Neutrophil (primary cell): Measurements from ENCODE around the gene LDAH.

Experiments used
- H3K27ac ChIP-seq: fragments of 200-600 bp; sonication (generic); 2 replicates; pipeline ENCODE4 v1.5.1; 2016; ENCODE audit warnings: mild to moderate bottlenecking, moderate library complexity
- H3K27me3 ChIP-seq: fragments of 200-600 bp; sonication (generic); 2 replicates; pipeline ENCODE4 v1.6.0; 2016; ENCODE audit warnings: mild to moderate bottlenecking
- H3K36me3 ChIP-seq: fragments of 200-600 bp; sonication (generic); 2 replicates; pipeline ENCODE4 v1.5.1; 2017
- H3K4me1 ChIP-seq, 2 experiments: fragments of 200-600 bp in 1 of 2; sonication (generic) in 1 of 2; 1 replicate in 1 of 2; 2 replicates in 1 of 2; pipeline versions ENCODE4 v1.5.1 to v1.6.1; 2013 to 2016; ENCODE audit warnings: low read depth in 1 of 2, low read length in 1 of 2, mild to moderate bottlenecking in 1 of 2, moderate library complexity in 1 of 2; ENCODE audit not compliant: control insufficient read depth in 1 of 2, insufficient read depth in 1 of 2
- H3K4me3 ChIP-seq, 2 experiments: fragments of 200-600 bp in 1 of 2; sonication (generic) in 1 of 2; 1 replicate in 1 of 2; 2 replicates in 1 of 2; pipeline ENCODE4 v1.5.1; 2013 to 2016; ENCODE audit warnings: low read depth in 1 of 2, low read length in 1 of 2, mild to moderate bottlenecking in 1 of 2, moderate library complexity in 1 of 2
- H3K9me3 ChIP-seq: fragments of 200-600 bp; sonication (generic); 2 replicates; pipeline ENCODE4 v1.5.1; 2016
- TF ChIP-seq, protein P1 (sequence below): fragments of 200-600 bp; sonication (generic); IDR thresholded peaks from 2 replicates; pipeline ENCODE4 v1.5.1; 2016; ENCODE audit warnings: antibody characterized with exemption

The LDAH gene

GRCh38 chr2:20747317-20747716 is 75.6 kb downstream of the LDAH start:
- Histone ChIP-seq H3K9me3 (no peaks in the 10 kb centered on the region), H3K4me1 (no peaks in the 10 kb centered on the region), H3K27ac (no peak overlapping the region), H3K36me3 (no peaks in the 10 kb centered on the region), H3K4me3 (no peak overlapping the region), H3K27me3 (no peaks in the 10 kb centered on the region)
- TF ChIP-seq, protein P1, sequence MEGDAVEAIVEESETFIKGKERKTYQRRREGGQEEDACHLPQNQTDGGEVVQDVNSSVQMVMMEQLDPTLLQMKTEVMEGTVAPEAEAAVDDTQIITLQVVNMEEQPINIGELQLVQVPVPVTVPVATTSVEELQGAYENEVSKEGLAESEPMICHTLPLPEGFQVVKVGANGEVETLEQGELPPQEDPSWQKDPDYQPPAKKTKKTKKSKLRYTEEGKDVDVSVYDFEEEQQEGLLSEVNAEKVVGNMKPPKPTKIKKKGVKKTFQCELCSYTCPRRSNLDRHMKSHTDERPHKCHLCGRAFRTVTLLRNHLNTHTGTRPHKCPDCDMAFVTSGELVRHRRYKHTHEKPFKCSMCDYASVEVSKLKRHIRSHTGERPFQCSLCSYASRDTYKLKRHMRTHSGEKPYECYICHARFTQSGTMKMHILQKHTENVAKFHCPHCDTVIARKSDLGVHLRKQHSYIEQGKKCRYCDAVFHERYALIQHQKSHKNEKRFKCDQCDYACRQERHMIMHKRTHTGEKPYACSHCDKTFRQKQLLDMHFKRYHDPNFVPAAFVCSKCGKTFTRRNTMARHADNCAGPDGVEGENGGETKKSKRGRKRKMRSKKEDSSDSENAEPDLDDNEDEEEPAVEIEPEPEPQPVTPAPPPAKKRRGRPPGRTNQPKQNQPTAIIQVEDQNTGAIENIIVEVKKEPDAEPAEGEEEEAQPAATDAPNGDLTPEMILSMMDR: no peak

GRCh38 chr2:20745924-20746555 is 76.9 kb downstream of the LDAH start:
- Histone ChIP-seq H3K27me3 (no peaks in the 10 kb centered on the region), H3K27ac (no peak overlapping the region), H3K36me3 (no peaks in the 10 kb centered on the region), H3K4me3 (no peak overlapping the region), H3K4me1 (no peaks in the 10 kb centered on the region), H3K9me3 (no peaks in the 10 kb centered on the region)
- TF ChIP-seq, protein P1: no peak

- no peaks in the 10 kb centered on the region for H3K4me1 ChIP-seq
- no peaks in the 10 kb centered on the region for H3K27me3 ChIP-seq
- no peaks in the 10 kb centered on the region for H3K36me3 ChIP-seq
- no peak overlapping the region for H3K27ac ChIP-seq
- no peak overlapping the region for H3K4me3 ChIP-seq
- TF ChIP-seq, protein P1: no peak
- H3K9me3 ChIP-seq: no peaks in the 10 kb centered on the region
Observed at GRCh38 chr2:20744366-20745335, 78.2 kb downstream of the LDAH start.

GRCh38 chr2:20738772-20739171 is 84.1 kb downstream of the LDAH start:
- H3K4me1 ChIP-seq: peaks cover 24 to 31% of the 10 kb centered on the region in 2 experiments
- H3K4me3 ChIP-seq: no peak overlapping the region
- no peak overlapping the region for H3K27ac ChIP-seq
- H3K36me3 ChIP-seq: no peaks in the 10 kb centered on the region
- H3K9me3 ChIP-seq: no peaks in the 10 kb centered on the region
- H3K27me3 ChIP-seq: no peaks in the 10 kb centered on the region
- TF ChIP-seq, protein P1: no peak

DNA sequence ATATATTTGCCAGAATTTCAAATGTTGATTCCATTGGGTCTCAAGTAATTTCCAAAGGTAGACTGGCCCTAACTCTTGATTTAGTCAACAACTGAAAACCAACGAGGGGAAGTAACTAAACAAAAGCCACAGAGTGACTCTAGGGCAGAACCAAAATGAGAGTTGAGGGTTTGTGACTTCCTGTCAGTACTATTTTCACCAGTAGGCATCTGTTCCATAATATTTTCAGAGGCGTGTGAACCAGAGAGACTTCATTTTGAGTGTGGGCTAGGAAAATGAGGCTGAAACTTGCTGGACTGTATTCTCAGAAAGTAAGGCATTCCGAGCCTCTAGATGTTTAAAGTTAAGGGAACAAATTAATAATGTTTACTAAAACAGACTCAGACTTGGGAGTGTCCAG is 85.4 kb downstream of the LDAH start:
- peaks cover 24 to 31% of the 10 kb centered on the region in 2 experiments for H3K4me1 ChIP-seq
- no peak overlapping the region for H3K4me3 ChIP-seq
- no peaks in the 10 kb centered on the region for H3K27me3 ChIP-seq
- no peaks in the 10 kb centered on the region for H3K36me3 ChIP-seq
- TF ChIP-seq, protein P1: no peak
- no peaks in the 10 kb centered on the region for H3K9me3 ChIP-seq
- H3K27ac ChIP-seq: peak overlapping the region; percentile 45
